NCI-H2029 treated with DMSO at 0.1 percent for 48 hours (cell line): Measurements from ENCODE around the gene ABCG4.

Experiments
- DNase-seq: peaks from one replicate; lab custom pipeline; 2025; lab: John Stamatoyannopoulos, UW

The ABCG4 gene

DNA sequence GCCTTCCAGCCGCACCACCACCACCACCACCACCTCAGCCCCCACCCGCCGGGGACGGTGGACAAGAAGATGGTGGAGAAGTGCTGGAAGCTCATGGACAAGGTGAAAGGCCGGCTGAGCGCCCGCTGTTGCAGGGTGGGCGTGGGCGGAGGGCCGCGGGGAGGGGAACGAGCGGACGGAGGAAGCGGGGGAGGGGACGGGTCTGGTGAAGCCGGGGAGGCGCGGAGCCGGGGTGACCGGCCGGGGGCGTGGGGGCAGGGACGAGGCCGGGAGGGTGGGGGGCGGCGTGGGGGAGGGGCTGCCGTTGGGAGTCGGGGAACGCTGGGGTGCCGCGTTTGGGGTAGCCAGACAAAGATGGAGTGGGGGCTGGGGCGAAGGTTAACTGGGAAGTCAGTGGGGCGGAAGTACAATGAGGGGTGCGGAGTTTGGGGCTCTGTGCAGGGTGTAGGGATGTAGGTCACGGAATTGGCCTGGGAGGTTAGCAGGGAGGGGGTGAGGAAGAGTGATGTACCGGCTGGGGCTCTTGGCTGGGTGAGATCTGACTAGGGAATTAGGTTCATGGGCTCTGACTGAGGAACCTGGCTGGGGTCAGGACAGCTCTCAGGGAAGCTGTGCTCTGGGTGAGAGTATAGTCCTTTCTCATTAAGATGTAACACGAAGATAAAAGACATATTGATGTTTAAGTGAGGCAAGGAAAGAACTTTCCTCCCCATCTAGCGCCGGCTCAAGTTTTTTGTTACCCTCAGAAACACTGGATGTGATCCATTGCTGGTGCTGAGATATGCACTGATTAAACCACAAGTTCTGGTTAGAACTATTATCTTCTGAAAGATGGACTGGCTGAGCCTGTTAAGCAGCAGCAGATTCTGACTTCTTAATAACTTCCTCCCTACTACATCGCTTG lies 57.9 kb downstream of the ABCG4 start:
- DNase-seq, result no peak

DNA sequence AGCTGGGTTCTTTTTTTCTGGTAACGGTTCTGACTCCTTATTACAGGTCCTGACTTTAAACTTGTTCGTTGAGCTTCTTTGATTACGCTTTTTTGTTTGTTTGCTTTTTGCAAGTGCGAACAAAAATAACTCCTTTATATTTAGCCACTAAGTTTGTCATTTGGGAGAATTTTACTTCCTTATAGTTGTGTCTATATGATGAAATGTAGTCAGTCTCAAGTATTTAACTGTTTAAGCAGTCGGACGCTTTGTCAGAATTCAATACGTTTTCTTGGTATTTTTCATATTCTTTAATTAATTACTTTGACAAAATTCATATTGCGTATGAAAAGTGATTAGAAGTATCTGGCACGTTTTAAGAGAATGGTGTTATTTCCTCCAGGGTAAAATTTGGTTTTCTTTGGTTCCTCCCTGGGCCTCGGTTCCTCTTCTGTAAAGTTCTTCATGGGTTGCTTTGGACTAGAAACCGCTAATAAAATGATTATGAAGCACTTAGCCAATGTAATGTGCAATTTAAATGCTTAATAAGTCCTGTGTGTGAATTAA lies 58.6 kb downstream of the ABCG4 start:
- no peak for DNase-seq

DNA sequence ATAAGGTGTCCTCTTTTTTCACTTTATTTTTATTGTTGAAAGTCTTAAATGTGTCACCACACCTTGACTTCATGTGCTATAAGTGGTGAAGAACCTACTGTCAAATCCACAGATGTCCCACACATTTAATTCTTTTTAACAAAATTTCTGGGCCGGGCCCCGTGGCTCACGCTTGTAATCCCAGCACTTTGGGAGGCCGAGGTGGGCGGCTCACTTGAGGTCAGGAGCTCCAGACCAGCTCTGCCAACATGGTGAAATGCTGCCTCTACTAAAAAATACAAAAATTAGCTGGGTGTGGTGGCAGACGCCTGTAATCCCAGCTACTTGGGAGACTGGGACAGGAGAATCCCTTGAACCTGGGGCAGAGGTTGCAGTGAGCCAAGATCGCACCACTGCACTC lies 60.3 kb downstream of the ABCG4 start:
- DNase-seq, result no peak

DNA sequence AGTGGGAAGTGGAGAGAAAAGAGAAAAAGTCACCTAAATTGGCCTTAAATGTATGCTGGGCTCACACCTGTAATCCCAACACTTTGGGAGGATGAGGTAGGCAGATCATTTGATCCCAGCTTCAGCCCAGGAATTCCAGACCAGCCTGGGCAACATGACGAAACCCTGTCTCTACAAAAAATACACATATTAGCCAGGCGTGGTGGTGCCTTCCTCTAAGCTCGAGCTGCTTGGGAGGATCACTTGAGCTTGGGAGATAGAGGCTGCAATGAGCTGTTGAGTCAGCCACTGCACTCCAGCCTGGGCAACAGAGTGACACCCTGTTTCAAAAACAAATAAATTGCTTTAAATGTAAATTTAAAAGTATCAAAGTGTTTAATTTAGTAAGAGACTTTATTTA lies 61.2 kb downstream of the ABCG4 start:
- DNase-seq, result no peak
